GM18861 (cell line): ENCODE measurements around the gene ATP8B3.
"Not testable (repeated sequence)": the region's sequence is repeated elsewhere in the genome, so short reads cannot be mapped to it uniquely, and the experiment has no call there.

Experiments used
- ATAC-seq: cut with Tn5 transposase; IDR thresholded peaks from one replicate; pipeline ENCODE4 v1.9.1; 2021; ENCODE audit not compliant: unreplicated experiment

ATP8B3 gene

GRCh38 chr19:1774989-1775772, 36.9 kb downstream of the ATP8B3 start:
- ATAC-seq, result no peak

DNA sequence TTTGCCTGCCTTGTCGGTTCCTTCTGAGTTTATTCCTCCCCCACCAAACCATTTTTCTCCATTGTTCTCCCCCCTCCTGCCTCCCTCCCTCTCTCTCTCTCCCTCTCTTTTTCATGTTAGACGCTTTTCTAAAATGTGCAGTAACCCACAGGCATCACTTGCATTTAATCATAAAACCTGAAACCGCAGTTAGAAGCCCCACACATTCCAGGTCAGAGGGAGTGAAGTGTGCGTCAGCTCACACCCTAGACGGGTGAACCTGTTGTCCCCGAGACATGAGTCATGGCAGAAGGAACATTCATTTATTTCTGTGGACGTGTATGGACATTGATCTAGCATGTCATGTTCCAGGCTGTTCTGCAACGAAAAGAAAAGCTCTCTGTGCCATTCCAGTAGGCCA, 38.9 kb downstream of the ATP8B3 start:
- no peak for ATAC-seq

DNA sequence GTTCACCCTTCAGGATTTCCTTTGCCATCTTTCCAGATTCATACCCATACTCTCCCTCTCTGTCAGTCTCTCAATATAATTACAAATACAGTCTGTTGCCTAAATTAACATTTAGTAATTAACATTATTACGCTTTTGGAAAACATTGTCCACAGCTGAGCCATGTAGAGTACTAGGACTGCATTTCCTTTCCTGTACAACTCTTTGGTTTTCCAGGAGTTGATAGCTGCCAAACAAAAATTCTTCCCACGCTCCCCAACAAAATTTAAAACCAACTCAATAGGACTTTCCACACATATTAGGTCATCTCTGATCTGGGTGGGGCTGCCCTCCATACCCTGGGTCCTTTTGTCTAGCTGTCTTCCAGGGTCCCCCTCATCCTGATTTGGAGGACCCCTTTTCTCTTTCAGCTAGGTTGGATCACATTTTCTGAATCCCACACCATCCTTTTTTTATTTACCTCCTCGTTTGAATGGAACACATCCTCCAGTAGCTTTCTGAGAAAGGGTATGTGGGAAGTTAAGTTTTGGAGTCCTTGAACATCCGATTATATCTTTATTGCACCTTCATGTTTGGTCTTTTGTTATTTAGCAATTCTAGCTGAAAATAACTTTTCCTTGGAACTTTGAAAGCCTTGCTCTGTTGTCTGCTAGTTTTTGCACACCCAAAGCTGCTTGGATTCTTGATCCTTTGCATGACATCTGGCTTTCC, 41.1 kb downstream of the ATP8B3 start:
- ATAC-seq, result no peak

GRCh38 chr19:1769645-1769985, 42.5 kb downstream of the ATP8B3 start:
- no peak for ATAC-seq

- no peak for ATAC-seq
Observed at GRCh38 chr19:1768918-1769644, 43.0 kb downstream of the ATP8B3 start.

GRCh38 chr19:1768248-1768647, 43.8 kb downstream of the ATP8B3 start:
- no peak for ATAC-seq

DNA sequence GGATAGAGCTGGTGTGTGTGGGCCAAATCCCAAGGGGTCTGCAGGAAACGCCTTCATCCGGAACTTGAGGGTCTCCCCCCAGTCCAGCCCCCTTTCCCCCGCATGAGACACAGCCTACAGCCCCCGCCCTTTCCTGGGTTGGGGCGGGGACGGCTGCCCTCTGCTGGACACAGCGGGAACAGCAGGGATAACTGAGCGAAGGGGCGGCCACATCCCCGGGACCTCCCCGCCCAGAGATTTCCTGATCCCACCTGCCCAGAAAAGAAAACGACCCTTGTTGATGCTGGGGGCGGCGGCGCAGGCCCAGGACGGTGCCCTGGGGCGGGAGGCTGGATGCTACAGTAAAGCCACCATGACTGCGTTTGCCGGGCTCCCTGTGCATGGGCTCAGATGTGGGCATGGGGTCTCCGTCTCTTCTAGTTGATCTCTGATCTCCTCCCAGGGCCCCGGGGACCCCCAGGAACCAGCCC, 44.6 kb downstream of the ATP8B3 start:
- no peak for ATAC-seq

GRCh38 chr19:1766800-1767352, 45.2 kb downstream of the ATP8B3 start:
- ATAC-seq, result no peak

GRCh38 chr19:1765904-1766799, 45.9 kb downstream of the ATP8B3 start:
- ATAC-seq, result no peak

DNA sequence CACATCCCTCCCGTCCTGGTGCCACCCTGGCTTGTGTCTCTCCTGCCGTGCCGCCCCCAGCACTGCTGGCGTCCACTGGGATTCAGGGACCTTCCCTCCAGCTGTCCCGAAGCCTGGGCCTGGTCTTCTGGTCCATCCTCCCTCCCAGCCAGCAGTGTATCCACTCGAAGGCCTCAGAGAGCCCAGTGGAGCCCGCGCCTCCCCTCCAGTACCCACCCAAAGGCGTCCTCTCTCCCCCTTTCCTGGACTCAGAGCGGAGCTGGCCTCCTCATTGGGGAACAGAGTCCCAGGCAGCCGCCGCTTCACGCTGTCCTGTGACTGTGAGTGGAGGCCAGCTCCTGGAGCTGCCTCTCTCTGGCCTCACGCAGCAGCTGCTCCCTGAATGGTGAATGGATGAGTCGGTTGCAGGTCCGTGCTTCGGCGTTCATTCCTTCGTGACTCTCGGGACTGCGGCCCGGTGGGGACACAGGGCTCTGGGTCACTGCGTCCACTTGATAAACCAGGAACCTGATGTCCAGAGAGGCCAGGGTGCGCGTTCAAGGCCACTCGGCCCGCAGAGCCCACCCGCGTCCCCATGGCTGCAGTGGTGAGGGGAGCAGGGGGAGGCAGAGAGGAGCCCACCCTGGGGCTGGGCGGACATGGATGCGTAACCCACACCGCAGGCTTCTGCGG, 46.7 kb downstream of the ATP8B3 start:
- ATAC-seq, result no peak

DNA sequence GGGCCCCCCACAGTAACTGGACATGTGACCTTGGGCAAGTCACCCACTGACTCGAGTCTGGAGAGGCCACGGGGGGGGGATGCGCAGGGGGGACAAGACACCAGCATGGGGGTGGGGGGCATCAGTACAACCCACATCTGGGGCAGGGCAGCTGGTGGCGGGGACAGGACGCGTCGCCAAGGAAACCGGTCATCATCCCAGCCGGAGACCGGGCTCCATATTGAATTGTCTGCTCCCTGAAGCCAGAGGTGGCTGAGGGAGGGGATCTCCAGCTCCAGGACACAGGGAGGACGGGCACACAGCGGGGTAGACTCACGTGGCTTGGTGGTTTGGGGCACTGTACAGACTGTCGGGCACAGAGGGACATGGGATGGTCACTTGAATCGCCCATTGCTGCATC, 47.3 kb downstream of the ATP8B3 start:
- no peak for ATAC-seq

GRCh38 chr19:1763648-1764639, 48.1 kb downstream of the ATP8B3 start:
- no peak for ATAC-seq

DNA sequence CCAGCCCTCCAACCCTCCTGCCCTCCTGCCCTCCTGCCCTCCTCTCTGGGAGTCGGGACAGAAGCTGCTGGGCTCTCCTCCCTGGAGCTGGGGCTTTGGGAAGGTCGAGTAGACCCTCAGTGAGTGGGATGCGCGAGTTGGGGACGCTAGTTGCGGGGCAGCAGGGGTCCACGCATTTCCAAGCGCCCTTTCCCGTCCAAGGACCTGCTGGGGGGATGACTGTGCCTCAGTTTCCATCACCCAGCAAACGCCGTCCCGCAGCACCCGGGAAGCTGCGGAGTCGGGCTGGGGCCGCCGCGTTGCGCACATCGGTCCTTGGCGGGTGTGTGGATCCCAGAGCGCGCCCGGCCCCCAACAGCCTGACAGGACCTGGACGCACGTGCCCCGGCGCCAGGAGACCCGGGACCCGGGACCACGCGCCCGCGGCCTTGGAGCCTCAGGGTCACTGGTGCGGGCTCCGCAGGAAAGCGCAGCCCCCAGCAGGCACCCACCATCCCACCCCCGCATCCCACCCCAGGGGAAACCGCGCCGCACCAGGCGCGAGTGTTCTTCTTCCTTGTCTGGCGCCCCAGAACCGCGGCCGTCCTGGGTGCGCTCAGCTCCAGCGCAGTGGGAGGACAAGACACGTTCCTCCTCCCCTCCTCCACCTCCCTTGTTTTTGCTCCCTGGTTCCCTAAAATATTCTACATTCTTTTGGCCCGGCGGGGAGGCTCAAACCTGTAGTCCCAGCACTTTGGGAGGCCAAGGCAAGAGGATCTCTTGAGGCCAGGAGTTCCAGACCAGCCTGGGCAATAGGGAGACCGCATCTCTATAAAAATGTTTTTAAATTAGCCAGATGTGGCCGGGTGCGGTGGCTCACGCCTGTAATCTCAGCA, 49.6 kb downstream of the ATP8B3 start:
- no peak for ATAC-seq

- no peak for ATAC-seq
Observed at GRCh38 chr19:1761528-1762242, 50.4 kb downstream of the ATP8B3 start.

DNA sequence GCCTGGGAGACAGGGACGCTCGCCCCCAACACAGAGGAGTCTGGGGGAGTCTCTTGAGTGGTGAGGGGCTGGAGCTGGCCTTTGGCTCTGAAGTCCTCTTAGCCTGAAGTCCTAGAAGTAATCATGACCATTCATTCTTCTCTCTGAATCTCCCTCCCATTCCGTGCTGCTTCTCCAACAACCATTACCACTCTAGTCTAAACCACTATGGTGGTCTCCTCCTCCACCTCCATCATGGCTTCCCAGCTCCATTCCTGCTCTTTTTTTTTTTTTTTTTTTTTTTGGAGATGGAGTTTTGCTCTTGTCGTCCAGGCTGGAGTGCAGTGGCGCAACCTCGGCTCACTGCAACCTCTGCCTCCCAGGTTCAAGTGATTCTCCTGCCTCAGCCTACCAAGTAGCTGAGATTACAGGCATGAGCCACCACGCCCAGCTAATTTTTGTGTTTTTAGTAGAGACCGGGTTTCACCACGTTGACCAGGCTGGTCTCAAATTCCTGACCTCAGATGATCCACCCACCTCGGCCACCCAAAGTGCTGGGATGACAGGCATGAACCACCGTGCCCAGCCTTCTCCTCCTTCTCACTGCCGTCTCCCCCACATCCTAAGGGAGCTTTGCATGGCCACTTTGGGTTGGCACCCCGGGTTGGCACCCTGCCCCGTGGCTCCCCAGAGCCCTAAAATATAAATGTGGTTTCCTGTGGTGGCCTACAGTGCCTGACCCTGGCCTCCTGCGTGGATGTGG, 51.1 kb downstream of the ATP8B3 start:
- not testable (repeated sequence) for ATAC-seq

- ATAC-seq, result no peak
Observed at GRCh38 chr19:1760020-1760419, 52.1 kb downstream of the ATP8B3 start.
